ENCODE measurements around the gene CREG1. TPM values are rescaled to one million over a fixed set of nuclear protein-coding genes. Genes with fewer than 3 reads are reported as not detected.

CREG1 gene
- 51.2 and 63.6 TPM in 2 replicates for total RNA-seq

GRCh38 chr1:167553136-167554027 lies at the start of gene CREG1:
Gene CREG1 (minus strand): TSS chr1:167553762.

DNA sequence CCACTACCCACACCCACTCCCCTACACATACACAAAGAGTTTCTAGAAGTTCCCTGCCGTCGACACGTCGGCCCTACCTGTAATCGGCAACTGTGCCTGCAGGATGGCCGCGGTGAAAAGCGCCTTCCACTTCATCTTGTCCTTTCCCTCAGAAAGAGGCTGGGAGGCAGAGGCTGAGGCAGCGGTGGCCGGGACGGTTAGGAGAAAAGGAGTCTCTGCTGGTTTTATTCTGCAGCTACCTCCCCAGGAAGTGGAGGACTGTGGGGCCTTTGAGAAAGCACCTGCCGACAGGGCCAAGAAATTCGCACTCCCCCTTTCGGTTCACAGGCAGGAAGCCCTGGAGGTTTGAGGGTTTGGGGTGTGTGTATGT lies 35.2 kb downstream of the CREG1 start, which contains the start of gene CD247:
Gene CD247, minus strand, starts transcription at position 199 of the 370 bp plus-strand sequence. Its CDS starts 64 bp downstream, at position 135.

Other genes starting within 250 kb of the CREG1 start
- not detected in 2 replicates for gene CD247, start 35.2 kb downstream of the CREG1 start, total RNA-seq
- 0.12 TPM in 1 of 2 replicates, not detected in the other for gene RCSD1, start 76.5 kb upstream of the CREG1 start, total RNA-seq
- gene MPZL1, start 168.2 kb upstream of the CREG1 start, total RNA-seq = 175 and 188 TPM in 2 replicates